Osteoblast (primary cell): ENCODE results near the gene GTF2A1L. TPM values are rescaled to one million over a fixed set of nuclear protein-coding genes. Genes with fewer than 3 reads are reported as not detected.

Experiments
- DNase-seq: peaks from one replicate; pipeline ENCODE4 v3.0.0; 2011; ENCODE audit warnings: low spot score, mixed read lengths; ENCODE audit not compliant: insufficient read length; ENCODE audit errors: missing footprints
- H2AFZ ChIP-seq: 2 replicates; pipeline ENCODE4 v1.6.0; 2011; ENCODE audit warnings: mild to moderate bottlenecking, low read length
- H3K27ac ChIP-seq: 2 replicates; pipeline ENCODE4 v1.5.1; 2011; ENCODE audit warnings: mild to moderate bottlenecking, low read depth, low read length, moderate library complexity
- H3K27me3 ChIP-seq: 2 replicates; pipeline ENCODE4 v1.6.0; 2012; ENCODE audit warnings: mild to moderate bottlenecking, control low read depth, inconsistent platforms, low read length, moderate library complexity; ENCODE audit not compliant: insufficient read depth
- H3K36me3 ChIP-seq: 2 replicates; pipeline ENCODE4 v1.5.1; 2011; ENCODE audit warnings: mild to moderate bottlenecking, low read length, control low read depth, moderate library complexity; ENCODE audit not compliant: insufficient read depth
- H3K4me1 ChIP-seq: 2 replicates; pipeline ENCODE4 v1.5.1; 2011; ENCODE audit warnings: mild to moderate bottlenecking, low read length, control low read depth, moderate library complexity; ENCODE audit not compliant: insufficient read depth
- H3K4me2 ChIP-seq: 2 replicates; pipeline ENCODE4 v1.6.0; 2011; ENCODE audit warnings: mild to moderate bottlenecking, low read length; ENCODE audit not compliant: insufficient read depth
- H3K4me3 ChIP-seq: fragments of 200-600 bp; sonication (generic); 3 replicates; pipeline ENCODE4 v1.5.1; 2012; ENCODE audit warnings: mild to moderate bottlenecking, low read length, inconsistent platforms; ENCODE audit not compliant: insufficient read depth
- H3K79me2 ChIP-seq: 2 replicates; pipeline ENCODE4 v1.6.0; 2012; ENCODE audit warnings: mild to moderate bottlenecking, low read length, control low read depth, inconsistent platforms; ENCODE audit not compliant: insufficient read depth
- H3K9me3 ChIP-seq: 2 replicates; pipeline ENCODE4 v1.5.1; 2011; ENCODE audit warnings: low read depth, low read length, control low read depth
- H4K20me1 ChIP-seq: 2 replicates; pipeline ENCODE4 v1.6.0; 2012; ENCODE audit warnings: mild to moderate bottlenecking, low read length, control low read depth; ENCODE audit not compliant: insufficient read depth
- total RNA-seq: library from RNA; depleted of rRNA; stranded (reverse); fragments of >200 nt; gene quantifications from 2 replicates; pipeline ENCODE4 v1.2.3, GENCODE V29; 2012
- TF ChIP-seq, protein P1 (sequence below): IDR thresholded peaks from 2 replicates; pipeline ENCODE4 v1.5.1; 2011; ENCODE audit warnings: mild to moderate bottlenecking, low read depth, low read length, moderate library complexity; ENCODE audit errors: extremely low read depth

GTF2A1L gene
- total RNA-seq, 1 donor, result 1.1 TPM

GRCh38 chr2:48693645-48694044, 76.0 kb downstream of the GTF2A1L start:
- no peak overlapping the region for H3K4me2 ChIP-seq

DNA sequence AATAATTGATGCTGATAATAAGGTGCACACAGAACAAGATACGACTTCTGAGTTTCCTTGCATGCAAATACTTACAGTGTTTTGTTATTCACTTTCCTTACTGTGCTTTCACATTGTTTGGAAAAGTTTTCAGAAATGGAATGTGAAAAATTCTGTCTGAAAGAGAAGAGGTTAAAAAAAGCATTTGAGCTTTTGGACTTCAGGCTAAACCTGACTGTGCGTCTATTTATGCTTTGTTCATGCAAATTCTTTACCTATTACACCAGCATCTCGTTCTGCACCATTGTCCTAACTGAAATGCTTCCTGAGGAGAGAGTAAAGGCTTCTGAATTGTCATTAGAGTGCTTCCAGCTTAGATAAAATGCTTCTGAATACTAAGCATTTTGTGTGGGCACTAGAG, 76.5 kb downstream of the GTF2A1L start:
- no peaks in the 10 kb centered on the region for H3K9me3 ChIP-seq
- H3K27me3 ChIP-seq, result no peaks in the 10 kb centered on the region
- no peak overlapping the region for H3K27ac ChIP-seq
- H2AFZ ChIP-seq, result no peak overlapping the region
- no peak overlapping the region for H3K4me3 ChIP-seq
- H3K79me2 ChIP-seq, result no peaks in the 10 kb centered on the region
- no peaks in the 10 kb centered on the region for H3K36me3 ChIP-seq
- DNase-seq, result peak; percentile 3
- H4K20me1 ChIP-seq, result no peaks in the 10 kb centered on the region
- H3K4me2 ChIP-seq, result peak overlapping the region; percentile 16
- H3K4me1 ChIP-seq, result peaks cover 8% of the 10 kb centered on the region
- TF ChIP-seq, protein P1, sequence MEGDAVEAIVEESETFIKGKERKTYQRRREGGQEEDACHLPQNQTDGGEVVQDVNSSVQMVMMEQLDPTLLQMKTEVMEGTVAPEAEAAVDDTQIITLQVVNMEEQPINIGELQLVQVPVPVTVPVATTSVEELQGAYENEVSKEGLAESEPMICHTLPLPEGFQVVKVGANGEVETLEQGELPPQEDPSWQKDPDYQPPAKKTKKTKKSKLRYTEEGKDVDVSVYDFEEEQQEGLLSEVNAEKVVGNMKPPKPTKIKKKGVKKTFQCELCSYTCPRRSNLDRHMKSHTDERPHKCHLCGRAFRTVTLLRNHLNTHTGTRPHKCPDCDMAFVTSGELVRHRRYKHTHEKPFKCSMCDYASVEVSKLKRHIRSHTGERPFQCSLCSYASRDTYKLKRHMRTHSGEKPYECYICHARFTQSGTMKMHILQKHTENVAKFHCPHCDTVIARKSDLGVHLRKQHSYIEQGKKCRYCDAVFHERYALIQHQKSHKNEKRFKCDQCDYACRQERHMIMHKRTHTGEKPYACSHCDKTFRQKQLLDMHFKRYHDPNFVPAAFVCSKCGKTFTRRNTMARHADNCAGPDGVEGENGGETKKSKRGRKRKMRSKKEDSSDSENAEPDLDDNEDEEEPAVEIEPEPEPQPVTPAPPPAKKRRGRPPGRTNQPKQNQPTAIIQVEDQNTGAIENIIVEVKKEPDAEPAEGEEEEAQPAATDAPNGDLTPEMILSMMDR, result no peak

More at GRCh38 chr2:48693645-48694044, 76.0 kb downstream of the GTF2A1L start:
- Histone ChIP-seq H3K79me2 (no peaks in the 10 kb centered on the region), H2AFZ (no peak overlapping the region), H3K9me3 (no peaks in the 10 kb centered on the region), H3K4me1 (peaks cover 8% of the 10 kb centered on the region), H3K27me3 (no peaks in the 10 kb centered on the region), H3K36me3 (no peaks in the 10 kb centered on the region), H4K20me1 (no peaks in the 10 kb centered on the region), H3K27ac (no peak overlapping the region), H3K4me3 (no peak overlapping the region)
- TF ChIP-seq, protein P1, result no peak
- no peak for DNase-seq

- Histone ChIP-seq H3K36me3 (no peaks in the 10 kb centered on the region), H3K4me2 (no peak overlapping the region), H2AFZ (no peak overlapping the region), H4K20me1 (no peaks in the 10 kb centered on the region), H3K27me3 (no peaks in the 10 kb centered on the region), H3K27ac (no peak overlapping the region), H3K79me2 (no peaks in the 10 kb centered on the region), H3K4me3 (no peak overlapping the region), H3K4me1 (peaks cover 8% of the 10 kb centered on the region), H3K9me3 (no peaks in the 10 kb centered on the region)
- TF ChIP-seq, protein P1, result no peak
- DNase-seq, result no peak
Measured at GRCh38 chr2:48695991-48696390, 78.3 kb downstream of the GTF2A1L start.

DNA sequence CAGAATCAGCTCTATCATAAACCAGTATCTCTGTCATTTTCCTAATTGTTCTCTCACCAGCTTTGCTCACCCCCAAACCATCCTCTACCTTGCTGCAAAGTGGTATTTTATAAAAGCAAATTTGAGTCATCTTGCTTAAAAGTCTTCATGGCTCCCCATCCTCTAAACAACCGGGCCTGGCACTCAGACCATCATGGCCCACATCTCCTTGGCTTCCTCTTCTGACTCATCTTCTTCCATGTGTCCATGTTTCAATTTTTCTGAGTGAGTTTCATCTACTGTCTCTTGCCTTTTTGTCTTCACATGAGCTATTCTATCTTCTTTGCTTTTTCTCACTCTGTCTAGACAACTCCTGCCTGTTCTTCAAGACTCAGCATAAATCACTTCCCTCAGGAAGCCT, 79.2 kb downstream of the GTF2A1L start:
- Histone ChIP-seq H3K4me3 (no peak overlapping the region), H3K27ac (no peak overlapping the region), H3K36me3 (no peaks in the 10 kb centered on the region), H3K9me3 (no peaks in the 10 kb centered on the region), H3K4me2 (no peak overlapping the region), H3K4me1 (peaks cover 8% of the 10 kb centered on the region), H3K27me3 (no peaks in the 10 kb centered on the region), H2AFZ (no peak overlapping the region), H3K79me2 (no peaks in the 10 kb centered on the region), H4K20me1 (no peaks in the 10 kb centered on the region)
- DNase-seq, result no peak
- TF ChIP-seq, protein P1, result no peak
